HG03575 (cell line): ENCODE results near the gene RTF2.
A peak's percentile ranks its signal among the peaks of the same experiment; 100 is the strongest.
"Not testable (repeated sequence)": the region's sequence is repeated elsewhere in the genome, so short reads cannot be mapped to it uniquely, and the experiment has no call there.

ENCODE experiments used
- ATAC-seq: cut with Tn5 transposase; IDR thresholded peaks from one replicate; pipeline ENCODE4 v1.9.1; 2021; ENCODE audit not compliant: unreplicated experiment, insufficient number of reproducible peaks, low FRiP score; ENCODE audit errors: extremely low read depth

Gene RTF2

DNA sequence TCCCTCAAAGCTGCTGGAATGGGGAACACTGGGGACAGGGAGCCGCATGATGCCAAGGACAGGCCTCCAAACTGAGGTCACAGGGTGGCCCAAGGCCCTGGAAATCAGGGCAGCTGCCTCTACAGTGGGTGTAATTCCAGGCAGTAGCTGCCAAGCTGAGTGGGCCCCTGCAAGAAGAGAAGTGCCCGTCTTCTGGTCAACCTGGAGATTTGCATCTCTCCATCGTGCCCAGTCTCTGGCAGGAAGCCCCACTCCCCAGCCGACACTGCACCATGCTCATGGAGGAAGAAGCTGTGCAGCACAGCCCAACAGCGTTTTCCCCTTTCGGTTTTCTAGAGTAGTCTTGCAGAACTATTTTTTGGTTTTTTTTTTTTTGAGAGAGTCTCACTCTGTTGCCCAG, 53.9 kb downstream of the RTF2 start:
- no peak for ATAC-seq

DNA sequence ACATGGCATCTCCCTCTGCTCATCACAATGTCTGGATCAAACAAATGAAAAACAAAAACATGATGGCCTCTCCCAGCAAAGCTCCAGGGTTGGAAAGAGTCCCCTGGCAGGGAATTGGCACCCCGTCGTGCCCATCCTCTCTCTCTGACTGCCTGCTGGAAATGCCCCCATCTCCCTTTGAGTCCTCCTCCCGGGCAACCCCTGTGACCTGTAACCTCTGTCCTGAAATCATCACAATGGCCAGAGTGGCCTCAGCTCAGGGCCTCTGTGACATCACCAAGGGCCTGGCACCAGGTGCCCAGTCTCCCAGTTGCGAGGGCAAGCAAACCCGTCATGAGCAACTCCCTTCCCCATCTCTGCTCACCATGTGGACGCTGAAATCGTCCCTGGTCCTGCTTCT, 56.0 kb downstream of the RTF2 start, which contains the start of gene FAM209A:
TSS of gene FAM209A (plus strand) at position 301 of the 400 bp plus-strand sequence. CDS start at position 366, 65 bp downstream.
- not testable (repeated sequence) for ATAC-seq

DNA sequence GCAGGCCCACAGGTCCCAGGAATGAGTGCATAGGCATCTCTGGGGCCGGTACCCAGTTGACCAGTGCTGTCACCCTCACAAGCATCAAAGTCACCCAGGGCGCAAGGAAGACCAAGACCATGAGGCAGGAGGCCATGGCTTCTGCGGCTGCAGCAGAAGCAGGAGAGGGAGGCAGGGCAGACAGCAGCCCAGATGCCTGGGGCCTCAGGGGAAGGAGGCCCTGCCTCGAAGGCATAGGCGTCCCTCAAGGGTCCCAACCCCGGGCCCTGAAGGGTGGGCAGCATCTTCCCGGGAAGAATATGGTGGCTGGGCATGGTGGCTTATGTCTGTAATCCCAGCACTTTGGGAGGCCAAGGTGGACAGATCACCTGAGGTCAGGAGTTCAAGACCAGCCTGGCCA, 59.1 kb downstream of the RTF2 start:
- ATAC-seq: no peak

DNA sequence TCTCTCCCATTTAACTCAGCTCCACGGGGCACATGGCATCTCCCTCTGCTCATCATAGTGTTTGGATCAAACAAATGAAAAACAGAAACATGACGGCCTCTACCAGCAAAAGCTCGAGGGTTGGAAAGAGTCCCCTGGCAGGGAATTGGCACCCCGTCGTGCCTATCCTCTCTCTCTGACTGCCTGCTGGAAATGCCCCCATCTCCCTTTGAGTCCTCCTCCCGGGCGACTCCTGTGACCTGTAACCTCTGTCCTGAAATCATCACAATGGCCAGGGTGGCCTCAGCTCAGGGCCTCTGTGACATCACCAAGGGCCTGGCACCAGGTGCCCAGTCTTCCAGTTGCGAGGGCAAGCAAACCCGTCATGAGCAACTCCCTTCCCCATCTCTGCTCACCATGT, 64.5 kb downstream of the RTF2 start, which contains the start of gene FAM209B:
TSS of gene FAM209B (plus strand) at position 301 of the 400 bp plus-strand sequence. CDS start at position 397, 96 bp downstream.
- not testable (repeated sequence) for ATAC-seq

DNA sequence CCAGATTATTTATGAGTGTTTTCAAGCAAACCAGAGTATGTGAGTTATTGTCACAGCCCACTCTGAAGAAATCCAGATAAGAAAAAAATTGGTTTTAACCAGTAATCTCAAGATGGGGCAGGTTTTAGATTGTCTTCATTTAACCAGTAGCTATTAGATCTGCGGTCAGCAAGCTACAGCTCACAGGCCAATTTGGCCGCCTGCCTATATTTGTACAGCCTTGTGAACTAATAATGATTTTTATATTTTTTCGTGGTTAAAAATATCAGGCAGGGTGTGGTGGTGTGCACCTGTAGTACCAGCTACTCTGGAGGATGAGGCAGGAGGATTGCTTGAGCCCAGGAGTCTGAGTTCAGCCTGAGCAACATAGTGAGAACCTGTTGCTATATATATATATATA, 69.6 kb downstream of the RTF2 start:
- ATAC-seq: no peak

DNA sequence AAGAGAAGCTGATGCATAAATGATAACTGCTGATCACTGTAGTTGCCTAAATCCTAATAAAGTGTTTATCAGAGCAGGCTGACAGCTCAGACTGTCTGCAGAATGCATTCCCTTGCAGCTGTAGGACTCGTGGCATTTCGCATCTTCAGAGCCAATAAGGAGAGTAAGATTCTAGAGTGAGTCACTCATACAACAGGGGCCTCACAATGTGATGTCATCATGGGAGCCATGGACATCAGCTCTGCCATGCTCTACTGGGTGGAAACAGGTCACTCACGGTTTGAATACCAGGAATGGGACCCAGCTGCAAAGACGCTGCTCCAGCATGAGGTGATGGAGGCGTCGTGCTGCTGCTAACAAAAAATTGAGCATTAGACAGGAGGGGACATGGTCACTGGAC, 72.0 kb downstream of the RTF2 start:
- ATAC-seq: no peak

DNA sequence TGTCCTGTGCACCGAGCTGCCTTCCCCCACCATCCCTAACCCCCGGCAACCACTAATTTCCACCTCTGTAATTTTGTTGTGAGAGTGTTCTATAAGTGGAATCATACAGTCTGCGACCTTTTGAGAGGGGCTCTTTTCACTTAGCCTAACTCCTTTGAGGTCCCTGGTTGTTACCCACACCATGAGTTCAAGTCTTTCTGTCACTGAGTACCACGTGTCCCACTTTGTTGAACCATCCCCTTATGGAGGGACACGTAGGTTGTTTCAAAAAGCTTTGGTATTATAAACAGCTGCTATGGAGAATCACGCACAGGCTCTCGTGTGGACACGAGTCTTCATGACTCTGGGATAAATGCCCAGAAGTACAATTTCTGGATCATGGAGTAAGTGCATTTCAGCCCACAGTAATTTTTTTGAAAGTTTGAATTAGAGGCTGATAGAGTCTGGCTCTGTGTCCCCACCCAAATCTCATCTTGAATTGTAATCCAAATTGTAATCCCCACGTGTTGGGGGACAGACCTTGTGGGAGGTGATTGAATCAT, 74.1 kb downstream of the RTF2 start:
- ATAC-seq: no peak

DNA sequence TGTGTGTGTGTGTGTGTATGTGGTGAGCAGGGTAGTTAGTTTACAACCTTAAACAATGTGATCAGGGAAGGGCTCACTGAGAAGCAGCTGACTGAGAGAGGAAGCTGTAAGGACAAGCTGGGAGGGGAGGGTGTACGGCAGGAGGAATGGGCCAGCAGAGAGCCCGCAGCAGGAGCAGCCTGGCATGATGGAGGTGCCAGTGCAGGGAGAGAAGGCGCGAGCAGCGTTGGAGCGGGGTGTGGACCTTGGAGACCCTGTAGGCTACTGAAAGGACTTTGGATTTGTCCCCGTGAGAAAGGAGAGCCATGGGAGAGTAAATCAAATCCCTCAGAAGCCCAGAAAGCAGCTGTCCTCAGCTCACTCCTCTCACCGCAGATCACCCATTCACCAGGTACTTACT, 83.1 kb downstream of the RTF2 start:
- no peak for ATAC-seq

DNA sequence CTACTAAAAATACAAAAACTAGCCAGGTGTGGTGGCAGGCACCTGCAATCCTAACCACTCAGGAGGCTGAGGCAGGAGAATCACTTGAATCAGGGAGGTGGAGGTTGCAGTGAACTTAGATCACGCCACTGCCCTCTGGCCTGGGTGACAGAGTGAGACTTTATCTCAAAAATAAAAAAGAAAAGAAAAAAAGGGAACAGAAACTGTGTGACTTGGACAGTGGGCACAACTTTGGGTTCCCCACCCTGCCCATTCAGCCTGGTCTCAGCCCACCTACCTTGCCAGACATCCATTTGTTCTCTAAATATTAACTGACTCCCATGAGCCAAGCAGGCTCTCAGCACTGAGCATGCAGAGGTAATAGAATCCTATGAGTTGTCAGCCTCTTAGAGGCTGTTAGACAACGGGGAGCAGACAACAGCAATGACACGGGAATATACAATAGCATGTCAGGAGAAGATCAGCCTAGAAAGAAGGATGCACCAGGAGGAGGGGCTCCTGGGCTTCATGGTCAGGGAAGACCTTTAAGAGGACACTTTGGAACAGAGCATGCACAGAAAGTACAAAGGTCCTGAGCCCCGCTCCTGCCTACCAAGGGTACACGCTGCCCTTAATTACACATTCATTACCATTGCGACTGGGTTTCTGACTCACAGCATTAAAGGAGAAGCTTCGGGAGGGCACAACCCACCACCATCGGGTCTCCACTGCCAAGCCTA, 84.6 kb downstream of the RTF2 start:
- no peak for ATAC-seq

DNA sequence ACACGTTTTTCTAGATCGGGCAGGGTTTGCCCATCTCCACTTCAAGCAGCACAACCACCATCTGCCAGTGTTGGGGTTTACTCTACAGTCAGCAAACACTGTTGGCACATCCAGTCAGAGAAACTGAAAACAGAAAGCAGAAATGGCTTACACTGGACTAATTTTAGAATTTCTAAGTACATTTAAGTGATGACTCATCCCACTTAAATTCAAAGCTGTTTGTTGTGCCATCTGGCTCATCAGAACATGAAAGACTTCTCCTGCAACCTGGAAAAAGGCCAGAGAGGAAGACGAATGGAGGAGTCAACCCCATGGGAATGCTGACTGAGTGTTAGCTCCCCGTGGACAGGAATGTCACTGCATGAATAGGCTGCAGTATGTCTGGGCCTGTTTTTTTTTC, 86.4 kb downstream of the RTF2 start:
- ATAC-seq: peak; percentile 82

DNA sequence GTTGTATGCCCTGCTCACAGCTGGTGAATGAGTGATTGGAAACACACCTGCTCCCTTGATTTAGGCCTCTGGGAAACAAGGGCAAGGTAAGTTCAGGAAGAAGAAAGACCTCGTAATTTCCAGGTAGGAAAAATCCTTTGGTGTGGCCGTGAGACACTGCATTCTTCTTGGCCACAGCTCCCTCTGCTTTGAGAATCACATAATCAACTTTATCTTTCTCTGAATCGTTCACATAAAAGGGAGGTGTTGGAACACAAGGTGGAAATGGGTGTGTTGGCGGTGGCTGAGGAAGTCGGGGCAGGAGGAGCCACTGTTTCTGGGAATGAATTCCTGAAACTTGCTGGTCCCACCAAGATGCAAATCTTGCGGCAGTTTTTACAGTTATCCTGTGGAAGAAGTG, 90.5 kb downstream of the RTF2 start:
- no peak for ATAC-seq

DNA sequence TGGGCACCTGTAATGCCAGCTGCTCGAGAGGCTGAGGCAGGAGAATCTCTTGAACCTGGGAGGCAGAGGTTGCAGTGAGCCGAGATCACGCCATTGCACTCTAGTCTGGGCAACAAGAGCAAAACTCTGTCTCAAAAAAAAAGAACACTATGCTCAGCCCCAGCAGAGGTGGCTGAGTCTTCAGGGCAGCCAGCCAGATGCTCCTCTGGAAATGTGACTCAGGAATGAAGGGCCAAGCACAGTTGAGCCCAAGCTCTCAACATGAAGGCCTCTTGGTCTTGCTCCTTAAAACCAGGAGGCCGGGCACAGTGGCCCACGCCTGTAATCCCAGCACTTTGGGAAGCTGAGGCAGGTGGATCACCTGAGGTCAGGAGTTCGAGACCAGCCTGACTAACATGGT, 96.1 kb downstream of the RTF2 start:
- not testable (repeated sequence) for ATAC-seq

DNA sequence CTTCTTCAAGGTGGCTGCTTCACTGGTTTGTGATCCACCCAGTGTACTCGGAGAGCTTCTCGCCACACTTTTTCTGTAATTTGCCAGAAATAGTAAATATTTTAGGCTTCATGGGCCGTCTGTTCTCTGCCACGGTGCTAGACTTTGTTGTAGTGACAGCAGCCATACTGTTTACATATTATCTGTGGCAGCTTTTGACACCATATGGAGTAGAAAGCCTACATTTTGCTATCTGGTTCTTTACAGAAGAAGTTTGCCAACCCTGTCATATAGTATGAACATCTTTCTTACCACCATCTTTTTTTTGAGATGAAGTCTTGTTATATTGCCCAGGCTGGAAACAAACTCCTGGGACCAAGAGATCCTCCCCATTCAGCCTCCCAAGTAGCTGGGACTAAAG, 97.1 kb downstream of the RTF2 start:
- no peak for ATAC-seq

DNA sequence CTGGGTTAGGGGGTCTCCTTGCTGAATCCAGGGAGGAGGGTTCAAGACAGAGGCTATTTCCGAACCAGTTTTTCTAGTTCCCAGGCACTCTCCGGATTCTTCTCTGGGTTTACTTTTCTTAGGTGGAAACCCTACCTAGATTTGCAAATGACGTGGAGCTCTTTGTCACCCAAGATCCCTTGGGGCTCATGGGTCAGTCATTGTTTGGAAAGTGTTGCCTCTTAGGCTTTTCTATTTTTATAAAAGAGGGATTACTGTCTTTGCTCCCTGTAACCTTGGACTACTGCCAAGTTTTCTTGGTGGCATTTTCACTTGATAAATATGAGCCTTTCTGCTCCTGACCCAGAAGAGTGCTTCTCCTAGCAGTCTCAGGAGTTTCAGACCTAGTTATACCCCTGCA, 98.2 kb downstream of the RTF2 start:
- no peak for ATAC-seq
